Activated naive CD4-positive, alpha-beta T cell treated with anti-CD3 and anti-CD28 coated beads, Interleukin-2, amount 10 ng/mL, durations not matched to agents 7 days and 5 days (primary cell): ENCODE data around the gene STH.

Experiments used
- CTCF ChIA-PET: fragments of 350-600 bp; sonication (Branson Sonifier 250); formaldehyde crosslinking; loops from one replicate; lab custom pipeline; 2021; ENCODE audit warnings: antibody characterized with exemption; lab: Charles Lee
- DNase-seq: peaks from one replicate; pipeline ENCODE4 v3.0.0-alpha.2; 2020
- H3K27ac Mint-ChIP-seq: one replicate; pipeline ENCODE4 v1.8.0; 2021; ENCODE audit warnings: mild to moderate bottlenecking, moderate library complexity, mixed read lengths
- H3K27me3 Mint-ChIP-seq: one replicate; pipeline ENCODE4 v1.8.0; 2021; ENCODE audit warnings: mild to moderate bottlenecking, mixed read lengths
- H3K36me3 Mint-ChIP-seq: one replicate; pipeline ENCODE4 v1.8.0; 2021; ENCODE audit warnings: mixed read lengths
- H3K4me1 Mint-ChIP-seq: one replicate; pipeline ENCODE4 v1.8.0; 2021; ENCODE audit warnings: mixed read lengths
- H3K4me3 Mint-ChIP-seq: one replicate; pipeline ENCODE4 v1.8.0; 2021; ENCODE audit warnings: mild to moderate bottlenecking, moderate library complexity, mixed read lengths
- H3K9me3 Mint-ChIP-seq: one replicate; pipeline ENCODE4 v1.8.0; 2021; ENCODE audit warnings: mixed read lengths

The STH gene

DNA sequence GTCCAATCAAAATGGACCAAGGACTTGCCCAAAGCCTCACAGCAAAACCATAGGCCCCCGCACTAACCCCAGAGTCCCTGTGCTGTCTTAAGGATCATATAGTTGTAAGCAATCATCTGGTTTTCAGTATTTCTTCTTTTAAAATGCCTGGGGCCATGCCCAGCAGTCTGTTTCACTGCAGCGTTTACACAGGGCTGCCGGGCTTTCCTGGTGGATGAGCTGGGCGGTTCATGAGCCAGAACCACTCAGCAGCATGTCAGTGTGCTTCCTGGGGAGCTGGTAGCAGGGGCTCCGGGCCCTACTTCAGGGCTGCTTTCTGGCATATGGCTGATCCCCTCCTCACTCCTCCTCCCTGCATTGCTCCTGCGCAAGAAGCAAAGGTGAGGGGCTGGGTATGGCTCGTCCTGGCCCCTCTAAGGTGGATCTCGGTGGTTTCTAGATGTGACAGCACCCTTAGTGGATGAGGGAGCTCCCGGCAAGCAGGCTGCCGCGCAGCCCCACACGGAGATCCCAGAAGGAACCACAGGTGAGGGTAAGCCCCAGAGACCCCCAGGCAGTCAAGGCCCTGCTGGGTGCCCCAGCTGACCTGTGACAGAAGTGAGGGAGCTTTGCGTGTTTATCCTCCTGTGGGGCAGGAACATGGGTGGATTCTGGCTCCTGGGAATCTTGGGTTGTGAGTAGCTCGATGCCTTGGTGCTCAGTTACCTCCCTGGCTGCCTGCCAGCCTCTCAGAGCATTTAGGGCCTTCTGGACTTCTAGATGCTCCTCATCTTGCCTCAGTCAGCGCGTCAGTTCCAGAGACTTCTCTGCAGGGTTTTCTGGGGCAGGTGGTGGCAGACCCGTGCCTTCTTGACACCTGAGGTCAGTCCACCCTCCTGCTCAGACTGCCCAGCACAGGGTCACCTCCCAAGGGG, 24.8 kb upstream of the STH start:
- Mint-ChIP-seq H3K27ac (no peak overlapping the region), H3K9me3 (no peaks in the 10 kb centered on the region), H3K4me1 (peaks cover 3% of the 10 kb centered on the region), H3K4me3 (no peak overlapping the region), H3K36me3 (no peaks in the 10 kb centered on the region), H3K27me3 (peaks cover 17% of the 10 kb centered on the region)
- DNase-seq, result no peak
- CTCF ChIA-PET, result no interaction called here

- no peaks in the 10 kb centered on the region for H3K36me3 Mint-ChIP-seq
- peaks cover 17% of the 10 kb centered on the region for H3K27me3 Mint-ChIP-seq
- DNase-seq, result no peak
- CTCF ChIA-PET, result interaction anchor here (1.6 kb wide), 1 partner anchor 15 kb away, joined by 3 read pairs; no protein-coding TSS in a partner anchor
- H3K9me3 Mint-ChIP-seq, result no peaks in the 10 kb centered on the region
- H3K4me1 Mint-ChIP-seq, result peaks cover 3% of the 10 kb centered on the region
- H3K4me3 Mint-ChIP-seq, result no peak overlapping the region
- H3K27ac Mint-ChIP-seq, result no peak overlapping the region
Measured at GRCh38 chr17:45974916-45975630, 24.0 kb upstream of the STH start.

- H3K9me3 Mint-ChIP-seq, result no peaks in the 10 kb centered on the region
- no peak overlapping the region for H3K4me3 Mint-ChIP-seq
- no peak for DNase-seq
- CTCF ChIA-PET, result interaction anchor here (1.4 to 1.6 kb wide), 2 partner anchors 15 to 26 kb away, joined by 3 read pairs; no protein-coding TSS in a partner anchor
- peaks cover 13% of the 10 kb centered on the region for H3K27me3 Mint-ChIP-seq
- H3K27ac Mint-ChIP-seq, result no peak overlapping the region
- H3K4me1 Mint-ChIP-seq, result peaks cover 3% of the 10 kb centered on the region
- H3K36me3 Mint-ChIP-seq, result no peaks in the 10 kb centered on the region
Measured at GRCh38 chr17:45975640-45976295, 23.3 kb upstream of the STH start.

DNA sequence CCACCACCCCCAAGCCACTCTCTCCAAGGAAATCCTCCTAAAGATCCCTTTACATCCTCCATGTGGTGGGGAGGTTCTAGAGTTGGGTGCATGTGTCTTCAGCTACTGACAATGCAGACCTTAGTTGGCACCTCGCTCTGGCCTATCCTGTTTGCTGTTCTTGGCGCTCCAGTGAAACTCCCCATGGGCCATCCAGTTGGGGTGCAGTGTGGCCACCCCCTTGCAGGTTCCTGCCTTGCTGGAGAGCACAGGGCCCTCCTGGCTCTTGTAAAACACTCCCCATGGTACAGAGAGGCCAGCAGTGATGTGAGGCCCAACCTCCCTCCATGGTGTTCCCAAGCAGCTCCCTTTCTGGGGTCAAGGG, 22.7 kb upstream of the STH start:
- Mint-ChIP-seq H3K27me3 (peaks cover 16% of the 10 kb centered on the region), H3K9me3 (no peaks in the 10 kb centered on the region), H3K36me3 (no peaks in the 10 kb centered on the region), H3K27ac (no peak overlapping the region), H3K4me3 (no peak overlapping the region), H3K4me1 (peaks cover 3% of the 10 kb centered on the region)
- no peak for DNase-seq
- CTCF ChIA-PET, result interaction anchor here (1.4 to 1.6 kb wide), 2 partner anchors 14 to 27 kb away, joined by 3 read pairs; no protein-coding TSS in a partner anchor

GRCh38 chr17:45976755-45977505, 22.1 kb upstream of the STH start:
- H3K4me3 Mint-ChIP-seq, result no peak overlapping the region
- H3K27me3 Mint-ChIP-seq, result peaks cover 16% of the 10 kb centered on the region
- CTCF ChIA-PET, result interaction anchor here (1.4 to 1.6 kb wide), 2 partner anchors 13 to 27 kb away, joined by 3 read pairs; no protein-coding TSS in a partner anchor
- peaks cover 3% of the 10 kb centered on the region for H3K4me1 Mint-ChIP-seq
- H3K36me3 Mint-ChIP-seq, result no peaks in the 10 kb centered on the region
- DNase-seq, result no peak
- H3K27ac Mint-ChIP-seq, result no peak overlapping the region
- no peaks in the 10 kb centered on the region for H3K9me3 Mint-ChIP-seq

GRCh38 chr17:45977506-45977824, 21.6 kb upstream of the STH start:
- no peak for DNase-seq
- Mint-ChIP-seq H3K27ac (no peak overlapping the region), H3K27me3 (peaks cover 16% of the 10 kb centered on the region), H3K9me3 (no peaks in the 10 kb centered on the region), H3K36me3 (no peaks in the 10 kb centered on the region), H3K4me3 (no peak overlapping the region), H3K4me1 (peaks cover 3% of the 10 kb centered on the region)
- CTCF ChIA-PET, result no interaction called here

DNA sequence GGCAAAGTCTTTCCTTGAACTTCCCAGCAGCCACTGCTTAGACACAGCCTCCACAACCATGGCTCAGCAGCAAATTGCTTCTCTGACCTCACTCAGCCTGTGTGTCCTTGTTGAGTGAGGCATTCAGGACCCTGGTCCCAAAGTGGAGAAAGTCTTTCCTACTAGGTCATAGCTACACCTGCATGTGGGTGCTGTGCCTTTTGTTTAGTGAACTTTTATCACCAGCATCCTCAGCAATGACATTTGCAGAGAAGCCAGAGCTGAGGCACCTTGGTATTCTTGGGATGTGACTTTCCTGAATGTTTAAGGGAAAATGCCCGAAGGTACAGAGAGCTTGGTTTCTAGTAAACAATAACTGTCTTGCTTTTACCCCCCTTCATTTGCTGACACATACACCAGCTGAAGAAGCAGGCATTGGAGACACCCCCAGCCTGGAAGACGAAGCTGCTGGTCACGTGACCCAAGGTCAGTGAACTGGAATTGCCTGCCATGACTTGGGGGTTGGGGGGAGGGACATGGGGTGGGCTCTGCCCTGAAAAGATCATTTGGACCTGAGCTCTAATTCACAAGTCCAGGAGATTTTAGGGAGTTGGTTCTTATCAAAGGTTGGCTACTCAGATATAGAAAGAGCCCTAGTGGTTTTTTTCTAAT, 20.9 kb upstream of the STH start:
- Mint-ChIP-seq H3K27ac (no peak overlapping the region), H3K4me1 (peaks cover 3% of the 10 kb centered on the region), H3K4me3 (no peak overlapping the region), H3K27me3 (peaks cover 16% of the 10 kb centered on the region), H3K9me3 (no peaks in the 10 kb centered on the region), H3K36me3 (no peaks in the 10 kb centered on the region)
- CTCF ChIA-PET, result no interaction called here
- DNase-seq, result no peak

GRCh38 chr17:45979137-45979536, 19.9 kb upstream of the STH start:
- DNase-seq, result no peak
- H3K4me3 Mint-ChIP-seq, result no peak overlapping the region
- no peaks in the 10 kb centered on the region for H3K36me3 Mint-ChIP-seq
- H3K27ac Mint-ChIP-seq, result no peak overlapping the region
- peaks cover 16% of the 10 kb centered on the region for H3K27me3 Mint-ChIP-seq
- H3K9me3 Mint-ChIP-seq, result no peaks in the 10 kb centered on the region
- CTCF ChIA-PET, result interaction anchor here (0.7 kb wide), 1 partner anchor 30 kb away, joined by 3 read pairs; no protein-coding TSS in a partner anchor
- peaks cover 3% of the 10 kb centered on the region for H3K4me1 Mint-ChIP-seq

- Mint-ChIP-seq H3K36me3 (no peaks in the 10 kb centered on the region), H3K27me3 (peaks cover 17% of the 10 kb centered on the region), H3K27ac (no peak overlapping the region), H3K4me3 (no peak overlapping the region), H3K4me1 (peaks cover 3% of the 10 kb centered on the region), H3K9me3 (no peaks in the 10 kb centered on the region)
- CTCF ChIA-PET, result no interaction called here
- DNase-seq, result no peak
Measured at GRCh38 chr17:45980855-45981254, 18.2 kb upstream of the STH start.

GRCh38 chr17:45981306-45981705, 17.7 kb upstream of the STH start:
- Mint-ChIP-seq H3K36me3 (no peaks in the 10 kb centered on the region), H3K4me3 (no peak overlapping the region), H3K27ac (no peak overlapping the region), H3K27me3 (peaks cover 17% of the 10 kb centered on the region), H3K4me1 (peaks cover 3% of the 10 kb centered on the region), H3K9me3 (no peaks in the 10 kb centered on the region)
- no peak for DNase-seq
- CTCF ChIA-PET, result no interaction called here

GRCh38 chr17:45982791-45983613, 16.0 kb upstream of the STH start:
- Mint-ChIP-seq H3K9me3 (no peaks in the 10 kb centered on the region), H3K27ac (no peak overlapping the region), H3K27me3 (peaks cover 15% of the 10 kb centered on the region), H3K36me3 (no peaks in the 10 kb centered on the region), H3K4me1 (no peaks in the 10 kb centered on the region), H3K4me3 (no peak overlapping the region)
- no peak for DNase-seq
- CTCF ChIA-PET, result no interaction called here

- H3K9me3 Mint-ChIP-seq, result no peaks in the 10 kb centered on the region
- no peaks in the 10 kb centered on the region for H3K4me1 Mint-ChIP-seq
- no peaks in the 10 kb centered on the region for H3K36me3 Mint-ChIP-seq
- DNase-seq, result no peak
- no peak overlapping the region for H3K4me3 Mint-ChIP-seq
- H3K27me3 Mint-ChIP-seq, result peaks cover 20% of the 10 kb centered on the region
- H3K27ac Mint-ChIP-seq, result no peak overlapping the region
- CTCF ChIA-PET, result interaction anchor here (0.9 kb wide), 1 partner anchor 14 kb away, joined by 3 read pairs; no protein-coding TSS in a partner anchor
Measured at GRCh38 chr17:45983614-45984310, 15.3 kb upstream of the STH start.
